GM18861 (cell line): Measurements from ENCODE around the gene INSR.

Experiments
- ATAC-seq: cut with Tn5 transposase; IDR thresholded peaks from one replicate; pipeline ENCODE4 v1.9.1; 2021; ENCODE audit not compliant: unreplicated experiment

The INSR gene

DNA sequence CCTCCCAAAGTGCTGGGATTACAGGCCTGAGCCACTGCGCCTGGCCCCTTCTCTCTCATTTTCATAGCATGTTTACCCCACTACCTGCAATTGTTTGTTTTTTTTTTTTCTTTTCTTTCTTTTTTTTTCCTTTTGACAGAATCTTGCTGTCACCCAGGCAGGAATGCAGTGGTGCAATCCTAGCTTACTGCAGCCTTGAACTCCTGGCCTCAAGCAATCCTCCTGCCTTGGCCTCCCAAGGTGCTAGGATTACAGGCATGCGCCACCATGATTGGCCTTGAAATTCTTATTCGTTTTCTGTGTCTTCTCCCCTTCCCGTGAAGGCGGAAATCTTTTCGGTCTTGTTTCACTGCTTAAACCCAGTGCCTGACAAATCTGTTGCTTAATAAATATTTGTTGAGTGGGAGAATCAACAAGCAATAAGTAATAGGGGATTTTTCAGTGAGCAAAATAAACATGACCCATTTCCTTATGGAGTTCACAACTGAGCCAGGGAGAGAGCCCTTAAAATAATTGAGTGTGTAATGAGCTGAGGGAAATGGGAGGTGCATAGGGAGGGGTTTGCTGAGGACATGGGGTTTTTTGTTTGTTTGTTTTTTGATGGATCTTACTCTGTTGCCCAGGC is 1.8 kb upstream of the INSR start:
- no peak for ATAC-seq

DNA sequence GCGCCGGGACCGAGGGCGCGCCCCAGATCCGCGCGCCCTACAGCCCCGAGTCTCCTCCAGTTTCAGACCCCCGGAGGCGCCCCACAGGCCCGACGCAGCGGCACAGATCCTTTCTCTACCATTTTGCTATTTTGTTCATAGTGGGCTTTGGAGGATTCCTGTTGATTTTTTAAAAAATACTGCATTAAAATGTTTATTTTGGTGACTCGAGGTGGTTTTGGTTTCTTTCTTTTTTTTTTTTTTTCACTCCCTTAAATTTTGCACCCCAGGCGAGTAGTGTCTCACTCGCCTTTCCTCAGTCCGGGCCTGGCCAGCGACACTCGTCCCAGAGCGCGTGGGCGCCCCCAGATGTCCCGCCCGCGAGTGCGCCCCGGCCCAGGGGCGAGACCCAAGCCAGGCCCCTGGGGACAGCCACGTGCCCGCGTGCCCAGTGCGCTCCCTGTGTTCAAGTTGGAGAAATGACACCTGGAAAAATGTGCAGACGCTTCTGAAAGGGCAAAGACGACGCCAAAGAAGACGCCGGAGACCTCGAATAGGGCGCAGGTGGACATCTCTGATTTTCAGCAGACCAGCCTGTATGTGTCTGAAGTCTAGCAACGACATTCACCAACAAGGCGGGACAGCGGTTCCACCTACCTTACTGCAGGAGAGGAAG is 471 bp upstream of the INSR start:
- ATAC-seq = no peak

DNA sequence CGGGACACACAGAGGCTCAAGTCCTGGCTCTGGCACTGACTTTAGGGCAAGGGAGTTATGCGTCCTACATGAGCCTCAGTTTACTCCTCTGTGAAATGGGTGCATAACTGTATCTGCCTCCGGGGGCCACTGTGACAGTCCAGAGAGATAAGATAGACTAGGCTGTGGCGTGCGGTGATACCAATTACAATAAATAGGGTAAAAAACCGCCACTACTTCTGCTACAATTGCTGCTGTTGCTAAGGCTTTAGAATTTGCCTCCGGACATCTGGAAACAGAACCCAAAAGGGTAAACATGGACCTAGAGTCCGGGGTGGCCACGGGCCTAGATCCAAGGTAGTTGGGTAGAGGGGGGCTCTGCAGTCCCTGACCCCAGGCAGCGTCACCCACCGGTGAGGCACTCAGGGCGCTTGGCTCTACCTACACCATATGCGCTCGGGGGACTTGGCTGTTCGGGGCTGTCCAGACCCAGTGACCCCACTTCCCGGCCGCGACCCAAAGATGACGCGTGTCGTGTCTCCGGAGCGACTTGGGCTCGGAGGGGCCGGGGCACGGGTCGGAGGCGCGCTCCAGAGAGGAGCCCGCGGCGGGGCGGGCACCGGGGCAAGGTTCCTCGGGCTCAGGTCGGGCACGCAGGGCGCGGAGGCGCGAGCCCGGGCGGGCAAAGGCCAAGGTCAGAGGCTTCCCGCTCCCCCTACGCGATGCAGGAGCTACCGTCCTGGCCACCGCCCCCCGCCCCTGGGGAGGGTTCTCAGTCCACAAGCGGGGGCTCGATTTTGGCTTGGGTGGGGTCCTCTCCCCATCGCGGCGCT is 1.1 kb downstream of the INSR start:
- ATAC-seq = peak; percentile 19

DNA sequence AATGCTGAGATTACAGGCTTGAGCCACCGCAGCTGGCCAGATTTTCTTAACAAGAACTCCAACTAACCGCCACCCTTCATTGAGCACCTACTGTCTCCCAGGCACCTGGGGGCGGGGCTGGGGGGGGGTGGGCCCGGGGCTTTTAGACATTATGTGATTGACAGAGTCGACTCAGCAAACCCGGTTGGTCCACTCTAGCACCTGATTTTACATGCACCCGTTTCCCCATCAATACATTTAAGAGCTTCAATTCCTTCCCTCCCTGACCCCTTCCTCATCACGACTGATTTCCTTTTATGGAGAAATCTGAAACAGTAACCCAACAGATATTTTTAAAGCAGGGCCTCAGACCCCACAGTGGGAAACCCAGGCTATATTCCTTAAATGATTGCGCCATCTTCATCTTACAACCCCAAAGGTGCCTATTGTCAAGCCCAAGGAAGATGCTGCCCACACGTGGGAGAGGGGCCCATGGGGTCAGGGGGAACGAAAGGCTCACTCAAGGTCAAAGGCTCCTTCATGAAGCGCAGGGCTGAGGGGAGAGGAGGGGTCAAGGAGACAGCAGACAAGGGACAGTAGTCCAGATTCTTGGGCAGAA is 1.8 kb downstream of the INSR start:
- ATAC-seq = no peak

DNA sequence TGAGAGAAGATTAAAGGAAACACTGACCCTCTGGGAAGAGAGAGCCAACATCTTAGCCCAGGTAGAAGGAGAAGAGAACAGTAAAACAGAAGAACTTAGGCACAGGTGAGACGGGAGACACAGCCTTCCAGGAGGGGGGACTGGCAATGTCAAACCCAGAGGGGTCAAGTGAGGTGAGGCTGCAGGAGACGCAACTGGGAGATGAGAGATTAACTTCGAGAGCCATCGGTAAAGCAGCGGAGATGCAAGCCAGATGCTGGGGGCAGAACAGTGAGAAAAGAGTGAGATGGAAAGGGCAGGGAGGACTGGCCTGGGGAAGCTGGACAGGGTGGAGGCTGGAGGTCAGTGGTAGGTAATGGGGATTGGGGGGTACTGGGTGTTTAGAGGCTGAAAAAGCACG is 5.2 kb downstream of the INSR start:
- ATAC-seq = no peak

DNA sequence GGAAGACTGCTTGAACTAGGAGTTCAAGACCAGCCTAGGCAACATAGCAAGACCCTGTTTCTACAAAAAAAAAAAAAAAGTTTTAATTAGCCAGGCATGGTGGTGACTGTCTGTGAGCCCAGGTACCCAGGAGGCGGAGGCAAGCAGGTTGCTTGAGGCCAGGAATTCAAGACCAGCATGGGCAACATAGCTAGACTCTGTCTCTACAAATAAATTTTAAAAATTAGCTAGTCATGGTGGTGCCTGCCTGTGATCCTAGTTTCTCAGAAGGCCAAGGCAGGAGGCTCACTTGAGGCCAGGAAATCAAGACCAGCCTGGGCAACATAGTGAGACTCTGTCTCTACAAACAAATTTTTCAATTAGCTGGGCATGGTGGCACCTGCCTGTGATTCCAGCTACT is 6.1 kb downstream of the INSR start:
- no peak for ATAC-seq

DNA sequence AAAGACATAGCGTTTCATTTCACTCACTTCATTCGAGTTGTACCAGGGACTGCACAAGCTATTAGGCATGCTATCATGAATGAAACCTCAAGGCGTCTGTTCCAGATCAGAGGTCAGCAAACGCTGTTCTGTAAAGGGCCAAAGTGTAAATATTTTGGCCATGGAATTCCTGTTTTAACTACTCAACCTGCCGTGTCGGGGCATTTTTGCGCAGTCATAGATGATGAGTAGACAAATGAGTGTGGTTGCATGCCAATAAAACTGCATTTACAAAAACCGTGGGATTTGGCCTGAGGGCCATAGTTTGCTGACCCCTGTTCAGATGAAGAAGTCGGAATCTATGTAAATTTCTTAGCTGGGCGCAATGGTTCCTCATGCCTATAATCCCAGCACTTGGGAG is 6.5 kb downstream of the INSR start:
- no peak for ATAC-seq

DNA sequence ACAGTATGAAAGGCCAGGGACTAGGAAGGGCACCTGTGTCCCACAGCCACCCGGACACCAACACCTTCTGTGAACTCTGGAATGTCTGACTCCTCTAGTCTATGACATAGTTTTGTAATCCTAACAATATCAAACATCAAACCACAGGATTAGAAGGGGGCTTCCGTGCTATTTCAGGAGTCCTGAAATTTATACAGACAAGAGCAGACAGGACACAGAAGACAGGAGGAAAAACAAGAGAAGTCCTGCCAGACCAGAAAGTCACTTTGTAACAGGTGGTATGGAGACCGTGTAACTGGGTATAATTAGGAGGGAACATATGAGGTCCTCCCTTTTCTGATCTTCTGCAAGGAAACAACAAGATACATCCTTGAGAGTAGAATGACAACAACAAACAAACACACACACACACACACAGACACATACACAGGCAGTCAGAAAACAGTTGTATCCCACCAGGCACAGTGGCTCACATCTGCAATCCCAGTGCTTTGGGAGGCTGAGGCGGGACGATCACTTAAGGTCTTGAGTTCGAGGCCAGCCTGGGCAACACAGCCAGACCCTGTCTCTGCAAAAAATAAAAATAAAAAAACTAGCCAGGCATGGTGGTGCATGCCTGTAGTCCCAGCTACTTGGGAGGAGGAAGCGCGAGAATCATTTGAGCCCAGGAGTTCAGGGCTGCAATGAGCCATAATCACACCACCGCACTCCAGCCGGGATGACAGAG is 13.1 kb downstream of the INSR start:
- ATAC-seq = no peak

DNA sequence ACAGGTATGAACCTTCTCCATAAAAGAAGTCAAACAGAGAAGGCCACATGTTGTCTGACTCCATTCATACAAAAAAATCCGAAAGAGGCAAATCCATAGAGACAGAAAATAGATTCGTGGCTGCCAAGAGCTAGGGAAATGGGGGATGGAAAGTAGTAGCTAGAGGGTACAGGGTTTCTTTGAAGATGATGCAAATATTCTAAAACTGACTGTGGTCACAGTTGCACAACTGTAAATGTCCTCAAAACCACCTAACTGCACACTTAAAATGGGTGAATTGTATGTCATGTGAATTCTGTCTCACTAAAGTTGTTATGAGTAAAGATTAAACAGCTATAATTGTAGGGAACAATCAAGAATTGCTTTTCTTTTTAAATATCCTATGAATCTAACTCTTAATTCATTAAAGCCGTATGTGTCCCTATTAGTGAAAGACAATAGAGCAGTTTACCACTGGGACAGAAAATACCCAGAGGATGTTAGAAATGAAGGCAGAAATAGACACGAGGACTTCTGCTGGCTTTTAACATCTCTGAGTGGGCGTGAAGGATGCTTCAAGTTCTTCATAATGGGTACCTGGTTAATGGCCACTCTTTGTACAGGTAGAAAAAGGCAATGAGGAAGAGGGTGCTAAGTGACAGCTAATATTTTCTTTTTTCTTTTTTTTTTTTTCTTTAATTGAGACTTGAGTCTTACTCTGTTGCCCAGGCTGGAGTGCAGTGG is 21.2 kb downstream of the INSR start:
- peak; percentile 68 for ATAC-seq

DNA sequence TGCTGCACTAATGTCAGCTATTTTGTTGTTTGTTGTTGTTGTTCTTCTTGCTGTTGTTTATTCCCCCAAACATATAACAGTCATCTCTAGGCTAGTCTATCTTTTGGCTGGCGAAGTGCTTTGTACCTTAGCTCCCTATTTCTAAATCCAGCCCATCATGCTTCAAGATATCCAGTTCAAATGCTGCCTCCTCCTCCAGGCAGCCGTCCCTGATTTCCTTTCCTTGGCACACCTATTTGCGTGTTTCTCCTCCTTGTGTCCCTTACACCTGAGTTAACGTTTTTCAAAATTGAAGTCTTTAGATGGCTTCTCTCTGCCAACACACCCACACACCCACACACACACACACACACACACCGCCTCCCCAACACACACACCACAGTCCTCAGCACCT is 25.5 kb downstream of the INSR start:
- no peak for ATAC-seq

DNA sequence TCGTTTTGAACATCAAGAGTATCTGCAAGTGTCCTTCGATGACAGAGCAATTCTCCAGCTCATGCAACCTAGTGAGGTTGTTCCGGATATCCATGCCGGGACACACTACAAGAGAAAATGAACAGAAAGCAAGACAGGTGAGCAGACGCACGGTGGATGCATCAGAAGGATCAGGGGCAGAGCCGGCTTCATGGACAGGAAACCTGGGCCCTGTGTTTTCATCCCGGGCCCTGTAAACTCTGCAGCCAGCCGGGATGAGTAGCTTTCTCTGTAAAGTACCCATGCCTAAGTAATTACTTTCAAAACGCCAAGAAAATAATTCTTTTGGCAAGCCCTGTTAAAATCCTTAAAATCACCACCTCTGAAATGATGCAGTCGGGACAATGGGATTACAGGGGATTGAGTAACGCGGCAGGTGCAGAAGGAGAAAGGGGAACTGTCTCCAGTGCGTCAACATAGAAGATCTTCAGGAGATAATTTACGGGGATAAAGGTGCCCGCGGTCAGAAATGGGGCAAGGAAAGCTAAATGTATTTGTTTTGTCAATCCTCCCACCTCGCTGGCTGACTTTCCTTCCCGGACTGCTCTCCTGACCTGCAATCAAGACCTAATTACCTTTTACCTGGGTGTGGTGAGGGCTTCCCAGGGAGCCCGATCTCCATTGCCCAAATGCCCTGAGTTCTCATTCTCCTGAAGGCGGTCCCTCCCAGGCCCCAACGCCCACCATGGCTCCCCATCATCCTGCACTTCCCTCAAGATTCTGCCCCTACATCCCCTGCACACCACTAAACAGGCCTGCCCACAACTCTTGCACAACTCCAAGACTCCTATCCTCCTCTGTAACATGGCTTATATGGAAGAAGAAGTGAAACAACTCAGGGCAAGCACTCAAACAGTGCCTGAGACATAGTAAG is 26.2 kb downstream of the INSR start:
- no peak for ATAC-seq

DNA sequence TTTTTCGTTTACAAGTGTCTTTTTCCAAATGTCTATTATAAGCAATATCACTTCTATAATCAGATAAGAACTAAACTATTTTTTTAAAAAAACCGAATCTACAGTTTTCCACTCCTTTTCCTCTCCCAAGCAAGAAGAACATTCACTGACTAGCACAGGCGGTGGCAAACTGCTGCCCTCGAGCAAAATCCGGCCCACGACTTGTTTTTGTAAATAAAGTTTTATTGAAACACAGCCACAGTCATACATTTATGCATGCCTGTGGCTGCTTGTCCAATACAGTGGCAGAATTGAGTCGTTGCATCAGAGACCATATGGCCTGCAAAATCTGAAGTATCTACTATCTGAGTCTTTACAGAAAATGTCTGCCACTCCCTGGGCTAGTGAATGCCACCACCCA is 27.4 kb downstream of the INSR start:
- no peak for ATAC-seq

DNA sequence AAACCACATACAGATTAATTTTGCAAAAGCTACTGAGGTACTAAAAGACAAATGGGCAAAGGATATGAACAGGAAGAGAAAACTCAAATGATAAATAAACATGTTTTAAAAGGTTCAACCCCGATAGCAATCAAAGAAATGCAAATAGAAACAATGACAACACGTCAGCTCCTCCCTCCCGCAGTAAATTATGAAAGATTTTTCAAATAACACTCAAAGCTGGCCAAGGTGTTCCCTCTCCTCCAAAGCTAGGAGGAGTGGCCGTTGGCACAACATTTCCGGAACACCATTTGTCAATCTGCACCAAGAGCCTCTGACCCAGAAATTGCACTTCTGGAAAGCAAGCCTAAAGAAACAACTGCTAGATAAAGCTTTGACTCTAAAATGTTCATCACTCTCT is 28.3 kb downstream of the INSR start:
- ATAC-seq = no peak

DNA sequence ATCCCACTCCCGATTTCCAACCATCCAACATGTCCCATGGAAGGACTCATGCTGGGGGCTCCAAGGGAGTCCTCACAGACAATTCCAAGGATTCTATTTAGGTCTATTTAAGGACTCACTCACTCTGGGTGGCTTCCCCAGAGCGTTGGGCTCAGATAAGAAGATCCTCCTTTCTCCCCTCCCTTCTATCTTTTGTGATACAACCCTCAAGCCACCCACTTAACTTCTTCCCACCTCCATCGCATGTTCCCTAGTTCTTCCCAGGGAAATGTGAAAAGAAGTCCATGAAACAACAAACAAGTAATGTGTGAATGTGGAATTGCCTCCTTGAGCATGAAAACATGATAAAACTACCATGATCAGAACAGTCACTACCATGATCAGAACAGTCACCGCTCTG is 29.4 kb downstream of the INSR start:
- no peak for ATAC-seq

DNA sequence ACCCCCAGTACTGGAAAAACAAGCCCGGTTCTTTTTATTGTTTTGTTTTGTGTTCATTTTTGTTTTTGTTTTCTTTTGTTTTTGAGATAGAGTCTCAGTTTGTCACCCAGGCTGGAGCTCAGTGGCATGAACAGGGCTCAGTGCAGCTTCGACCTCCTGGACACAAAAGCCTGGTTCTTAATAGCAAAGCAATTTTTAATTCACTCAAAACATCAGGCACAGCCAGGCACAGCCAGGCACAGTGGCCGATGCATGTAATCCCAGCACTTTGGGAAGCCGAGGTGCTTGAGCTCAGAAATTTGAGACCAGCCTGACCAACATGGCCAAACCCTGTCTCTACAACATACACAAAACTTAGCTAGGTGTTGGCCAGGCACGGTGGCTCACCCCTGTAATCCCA is 30.7 kb downstream of the INSR start:
- ATAC-seq = no peak

DNA sequence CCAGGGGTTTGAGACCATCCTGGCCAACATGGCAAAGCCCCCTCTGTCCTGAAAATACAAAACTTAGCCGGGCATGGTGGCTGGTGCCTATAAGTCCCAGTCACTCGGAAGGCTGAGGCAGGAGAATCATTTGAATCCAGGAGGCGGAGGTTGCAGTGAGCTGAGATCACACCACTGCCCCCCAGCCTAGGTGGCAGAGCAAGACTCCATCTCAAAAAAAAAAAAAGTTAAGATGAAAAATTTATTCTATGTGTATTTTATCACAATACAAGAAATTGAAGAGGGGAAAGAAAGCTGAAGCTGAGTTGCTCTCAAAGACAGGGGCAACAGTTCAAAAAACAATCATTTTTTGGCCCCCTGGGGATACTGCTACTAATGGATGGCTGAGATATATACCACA is 31.1 kb downstream of the INSR start:
- no peak for ATAC-seq

DNA sequence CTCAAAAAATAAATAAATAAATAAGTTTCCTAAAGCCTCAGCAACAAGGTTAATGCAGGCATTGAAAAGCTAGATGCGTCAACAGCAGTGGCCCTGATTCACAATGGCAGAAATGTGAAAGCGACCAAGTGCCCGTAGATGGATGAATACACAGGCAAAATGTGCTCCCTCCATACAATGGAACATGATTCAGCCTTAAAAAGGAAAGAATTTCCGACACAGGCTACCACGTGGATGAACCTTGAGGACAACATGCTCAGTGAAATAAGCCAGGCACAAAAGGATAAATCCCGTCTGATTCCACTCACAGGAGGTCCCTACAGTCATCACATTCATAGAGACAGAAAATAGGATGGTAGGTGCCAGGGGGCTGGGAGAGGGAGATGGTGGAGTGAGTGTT is 31.7 kb downstream of the INSR start:
- no peak for ATAC-seq

DNA sequence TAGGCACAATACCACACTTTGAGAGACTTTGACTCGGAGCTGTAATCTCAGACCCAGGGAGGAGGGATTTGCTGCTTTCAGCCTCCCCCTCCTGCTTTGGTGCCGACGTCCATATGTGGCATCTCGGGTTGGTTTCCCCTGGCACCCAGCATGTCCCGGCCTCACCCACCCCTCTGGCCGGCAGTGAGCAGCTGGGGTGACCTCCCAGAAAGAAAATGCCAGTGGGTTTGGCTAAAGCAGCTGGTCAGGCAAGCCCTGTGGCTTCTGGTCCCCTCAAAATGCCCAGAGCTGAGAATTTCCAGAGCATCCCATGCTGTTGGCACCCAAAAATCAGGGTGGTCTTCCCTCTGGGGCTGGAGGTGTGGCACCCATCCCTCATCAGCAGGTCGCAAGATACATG is 34.1 kb downstream of the INSR start:
- no peak for ATAC-seq

DNA sequence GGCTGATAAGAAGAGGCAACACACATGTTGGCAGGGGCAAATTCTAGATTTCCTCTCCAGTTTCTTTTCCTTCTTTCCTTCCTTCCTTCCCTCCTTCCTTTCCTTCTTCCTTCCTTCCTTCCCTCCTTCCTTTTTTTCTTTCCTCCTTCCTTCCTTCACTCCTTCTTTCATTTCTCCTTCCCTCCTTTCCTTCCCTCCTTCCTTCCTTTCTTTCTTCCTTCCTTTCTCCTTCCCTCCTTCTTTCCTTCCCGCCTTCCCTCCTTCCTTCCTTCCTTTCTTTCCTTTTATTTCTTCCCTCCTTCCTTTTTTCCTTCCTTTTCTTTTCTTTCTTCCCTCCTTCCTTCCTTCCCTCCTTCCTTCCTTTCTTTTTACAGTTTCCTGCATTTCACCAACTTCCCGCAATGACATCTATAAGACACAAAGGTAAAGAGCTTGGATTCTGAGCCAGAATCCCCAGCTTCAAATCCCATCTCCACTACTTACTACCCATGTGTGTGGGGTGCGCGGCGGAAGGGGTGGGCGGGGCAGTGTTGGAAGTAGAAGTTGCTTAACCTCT is 35.3 kb downstream of the INSR start:
- no peak for ATAC-seq
